Gastroesophageal sphincter (tissue), 4 donors: ENCODE results near the gene PI3. TPM values are rescaled to one million over a fixed set of nuclear protein-coding genes. Genes with fewer than 3 reads are reported as not detected.

Experiments used
- ATAC-seq: fragments of 150-250 bp; one replicate; pipeline ENCODE4 v1.9.1; 2016; ENCODE audit warnings: mild to moderate bottlenecking, moderate library complexity
- H3K27ac ChIP-seq, 4 donors: fragments of 200-600 bp; sonication (generic) in 3 of 4; 1 replicate in 3 of 4; 2 replicates in 1 of 4; pipeline ENCODE4 v1.5.1; 2016 to 2019
- H3K27me3 ChIP-seq: fragments of 200-600 bp; sonication (generic); one replicate; pipeline ENCODE4 v1.5.1; 2019
- H3K36me3 ChIP-seq, 2 donors: fragments of 200-600 bp; sonication (generic); one replicate each; pipeline ENCODE4 v1.5.1; 2019; ENCODE audit warnings: control low read depth in 1 of 2
- H3K4me1 ChIP-seq, 3 donors: fragments of 200-600 bp; sonication (generic); 1 replicate in 2 of 3; 2 replicates in 1 of 3; pipeline ENCODE4 v1.5.1; 2016 to 2019; ENCODE audit warnings: control low read depth in 2 of 3
- H3K4me3 ChIP-seq, 2 donors: fragments of 200-600 bp; sonication (generic); one replicate each; pipeline ENCODE4 v1.5.1; 2019; ENCODE audit warnings: mild to moderate bottlenecking in 1 of 2, moderate library complexity in 1 of 2
- H3K9me3 ChIP-seq, 3 donors: fragments of 200-600 bp; sonication (generic); one replicate each; pipeline ENCODE4 v1.5.1; 2017 to 2019; ENCODE audit warnings: control low read depth in 2 of 3
- CTCF ChIP-seq, 4 experiments: fragments of 200-600 bp in 2 of 4; fragments of 450-650 bp in 2 of 4; sonication (generic) in 1 of 4; IDR thresholded peaks; one replicate each; pipeline ENCODE4 v1.5.1; 2017 to 2019; ENCODE audit warnings: antibody characterized with exemption in 4 of 4, mild to moderate bottlenecking in 2 of 4, moderate library complexity in 2 of 4
- EP300 ChIP-seq: sonication (generic); formaldehyde crosslinking; IDR thresholded peaks from one replicate; pipeline ENCODE4 v1.6.1; 2017; ENCODE audit warnings: antibody characterized with exemption, mild to moderate bottlenecking
- POLR2A ChIP-seq, 2 donors: fragments of 450-650 bp; IDR thresholded peaks; one replicate each; pipeline ENCODE4 v1.6.1; 2017; ENCODE audit warnings: antibody characterized with exemption in 2 of 2, mild to moderate bottlenecking in 2 of 2, moderate library complexity in 1 of 2
- POLR2AphosphoS5 ChIP-seq: sonication (generic); formaldehyde crosslinking; IDR thresholded peaks from one replicate; pipeline ENCODE4 v1.6.1; 2017; ENCODE audit warnings: antibody characterized with exemption
- WGBS, 2 donors: methylation state at CpG; one replicate each; pipeline ENCODE4 v1.1.5; 2018; ENCODE audit warnings: low coverage in 1 of 2; 5-methylcytosine and 5-hydroxymethylcytosine counted together
- total RNA-seq, 4 donors: library from RNA; depleted of rRNA; stranded (reverse); fragments of >200 nt; gene quantifications; one replicate each; pipeline ENCODE4 v1.1.0, GENCODE V29; 2016

The PI3 gene
- total RNA-seq, 4 donors from 2014 or later = 2.0 to 33.7 (median 4.5) TPM; not detected in 1

GRCh38 chr20:45164906-45165305 lies 9.8 kb upstream of the PI3 start:
- Histone ChIP-seq H3K4me3 (no peak overlapping the region), H3K27ac (no peak overlapping the region), H3K4me1 (no peaks in the 10 kb centered on the region), H3K9me3 (peaks cover 0 to 60% (median 0%) of the 10 kb centered on the region in 3 donors), H3K36me3 (no peaks in the 10 kb centered on the region), H3K27me3 (no peaks in the 10 kb centered on the region)
- no peak for ATAC-seq
- WGBS, 2 donors = 67 to 92% methylated on average over 1 of the region's 1 CpG
- TF ChIP-seq CTCF (IDR thresholded peaks at IDR 0.05) (no peak), POLR2AphosphoS5 (no peak), EP300 (no peak), POLR2A (IDR thresholded peaks at IDR 0.05) (no peak)

DNA sequence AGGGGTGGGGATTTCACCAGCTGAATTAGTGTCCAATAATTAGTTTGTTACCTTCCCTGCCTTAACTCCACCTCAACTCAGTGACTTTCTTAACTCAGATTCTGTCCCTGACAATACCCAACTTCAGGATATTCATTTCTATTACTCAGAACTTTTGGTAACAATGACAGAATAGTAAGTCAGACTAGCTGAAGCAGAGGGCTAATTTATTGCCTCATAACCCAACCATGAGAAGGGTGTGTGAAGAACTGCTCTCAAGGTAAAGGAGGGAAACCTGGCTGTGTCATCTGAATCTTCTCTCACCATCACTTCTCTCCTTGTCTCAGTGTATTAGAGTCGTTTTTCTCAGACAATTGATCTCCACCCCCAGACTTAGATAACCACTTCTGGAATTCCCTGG lies 1.2 kb upstream of the PI3 start:
- peaks cover 15% of the 10 kb centered on the region for H3K27me3 ChIP-seq
- no peaks in the 10 kb centered on the region for H3K36me3 ChIP-seq
- TF ChIP-seq EP300 (no peak), POLR2A (IDR thresholded peaks at IDR 0.05) (no peak)
- H3K27ac ChIP-seq = no peak overlapping the region
- H3K4me1 ChIP-seq = no peaks in the 10 kb centered on the region
- no peak overlapping the region for H3K4me3 ChIP-seq
- ATAC-seq = no peak
- WGBS, 2 donors = 29 to 35% methylated on average over 1 of the region's 1 CpG
- peaks cover 0 to 15% (median 0%) of the 10 kb centered on the region in 3 donors for H3K9me3 ChIP-seq

DNA sequence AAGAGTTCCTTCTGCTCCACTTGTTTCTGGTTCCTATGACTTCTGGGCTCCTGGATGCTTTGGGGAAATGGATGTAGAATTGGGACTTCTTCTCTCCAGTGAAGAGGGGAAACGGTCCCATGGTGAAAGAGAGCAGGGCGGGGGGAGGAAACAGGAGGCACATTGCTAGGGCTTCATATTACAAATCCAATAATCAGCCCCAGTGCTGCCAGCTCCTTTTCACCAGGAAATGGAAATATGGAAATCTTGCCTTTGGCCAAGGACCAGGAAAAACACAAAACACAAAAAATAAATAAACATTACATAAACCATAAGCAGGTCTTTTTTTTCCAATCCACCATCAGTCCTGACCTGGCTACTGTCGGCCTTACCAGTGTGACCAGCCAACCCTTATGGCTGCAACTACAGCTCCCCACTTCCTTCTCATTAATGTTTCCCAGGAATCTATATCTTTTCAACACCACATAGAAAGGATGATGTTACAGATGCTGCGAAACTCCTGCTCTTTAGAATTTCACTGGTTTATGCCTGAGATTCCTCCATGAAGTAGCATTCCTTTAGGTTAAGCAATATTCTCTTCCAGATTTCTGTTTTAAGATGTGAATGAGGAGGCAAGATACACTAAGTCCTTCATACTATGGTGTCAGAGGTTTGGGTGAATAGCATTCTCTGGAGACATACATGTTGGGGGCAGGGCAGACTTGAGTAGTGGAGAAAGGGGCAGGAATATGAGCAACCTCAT lies 2.0 kb downstream of the PI3 start:
- ATAC-seq = no peak
- Histone ChIP-seq H3K27ac (no peak overlapping the region), H3K9me3 (no peaks in the 10 kb centered on the region), H3K4me1 (no peaks in the 10 kb centered on the region), H3K4me3 (no peak overlapping the region), H3K27me3 (peaks cover 15% of the 10 kb centered on the region), H3K36me3 (no peaks in the 10 kb centered on the region)
- WGBS, 2 donors = 82 to 91% methylated on average over 2 to 4 of the region's 4 CpGs
- TF ChIP-seq EP300 = no peak
- no peak for TF ChIP-seq POLR2A (IDR thresholded peaks at IDR 0.05)
- TF ChIP-seq POLR2AphosphoS5 = no peak
- TF ChIP-seq CTCF (IDR thresholded peaks at IDR 0.05) = no peak

DNA sequence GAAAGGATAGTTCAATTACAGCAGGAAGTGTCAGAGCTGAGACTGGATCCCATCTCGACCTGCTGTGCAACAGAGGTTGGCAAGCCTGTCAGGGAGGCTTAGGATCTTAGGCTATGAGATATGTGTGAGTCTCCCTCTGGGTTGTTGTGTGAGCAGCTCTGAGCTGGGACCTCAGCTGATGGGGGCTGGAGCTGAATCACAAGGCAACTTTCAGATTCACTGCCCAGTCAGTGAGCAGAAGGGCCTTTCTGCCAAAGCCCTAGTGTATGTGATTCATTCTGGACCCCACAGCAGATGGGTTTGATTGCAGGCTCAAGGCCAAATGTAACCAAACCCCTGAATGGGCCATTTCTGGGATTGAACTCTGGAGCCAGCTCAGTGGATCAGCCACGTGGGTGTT lies 4.5 kb downstream of the PI3 start:
- H3K27ac ChIP-seq = no peak overlapping the region
- H3K9me3 ChIP-seq = no peaks in the 10 kb centered on the region
- no peaks in the 10 kb centered on the region for H3K4me1 ChIP-seq
- 40% methylated on average over 1 of the region's 2 CpGs; no CpG with 5 or more reads in 1 of the 2 donors for WGBS, 2 donors
- H3K27me3 ChIP-seq = peaks cover 15% of the 10 kb centered on the region
- no peak for ATAC-seq
- no peaks in the 10 kb centered on the region for H3K36me3 ChIP-seq
- H3K4me3 ChIP-seq = no peak overlapping the region
- TF ChIP-seq EP300 = no peak
- TF ChIP-seq POLR2AphosphoS5 = no peak
- no peak for TF ChIP-seq POLR2A (IDR thresholded peaks at IDR 0.05)
- no peak for TF ChIP-seq CTCF (IDR thresholded peaks at IDR 0.05)

GRCh38 chr20:45181639-45182038 lies 6.9 kb downstream of the PI3 start:
- TF ChIP-seq CTCF (IDR thresholded peaks at IDR 0.05) = no peak
- no peak for TF ChIP-seq POLR2AphosphoS5
- no peak for TF ChIP-seq POLR2A (IDR thresholded peaks at IDR 0.05)
- no peak for TF ChIP-seq EP300
- Histone ChIP-seq H3K9me3 (no peaks in the 10 kb centered on the region), H3K4me1 (no peaks in the 10 kb centered on the region), H3K36me3 (no peaks in the 10 kb centered on the region), H3K4me3 (no peak overlapping the region), H3K27me3 (no peaks in the 10 kb centered on the region), H3K27ac (no peak overlapping the region)
- ATAC-seq = no peak
- no CpG with 5 or more reads among the region's 2 CpGs for WGBS, 2 donors
